Nephron progenitor cell (in vitro differentiated cells): Measurements from ENCODE around the gene ZNF71.
"Not testable (repeated sequence)": the region's sequence is repeated elsewhere in the genome, so short reads cannot be mapped to it uniquely, and the experiment has no call there.

Source experiments
- DNase-seq: peaks from one replicate; pipeline ENCODE4 v3.0.0; 2021
- H3K27ac Mint-ChIP-seq: 2 replicates; pipeline ENCODE4 v1.8.0; 2021; ENCODE audit warnings: mild to moderate bottlenecking, moderate library complexity, mixed read lengths
- H3K27me3 Mint-ChIP-seq: 2 replicates; pipeline ENCODE4 v1.8.0; 2021; ENCODE audit warnings: mild to moderate bottlenecking, low read depth, mixed read lengths; ENCODE audit not compliant: poor library complexity
- H3K36me3 Mint-ChIP-seq: 2 replicates; pipeline ENCODE4 v1.8.0; 2021; ENCODE audit warnings: low read depth, mixed read lengths
- H3K4me1 Mint-ChIP-seq: 2 replicates; pipeline ENCODE4 v1.8.0; 2021; ENCODE audit warnings: mixed read lengths
- H3K4me3 Mint-ChIP-seq: 2 replicates; pipeline ENCODE4 v1.8.0; 2021; ENCODE audit warnings: mild to moderate bottlenecking, moderate library complexity, mixed read lengths
- H3K9me3 Mint-ChIP-seq: 2 replicates; pipeline ENCODE4 v1.8.0; 2021; ENCODE audit warnings: mild to moderate bottlenecking, moderate library complexity, mixed read lengths
- CTCF ChIP-seq: fragments of 200-600 bp; sonication (generic); IDR thresholded peaks from 2 replicates; pipeline ENCODE4 v1.5.0; 2021; ENCODE audit warnings: antibody characterized with exemption

Gene ZNF71

DNA sequence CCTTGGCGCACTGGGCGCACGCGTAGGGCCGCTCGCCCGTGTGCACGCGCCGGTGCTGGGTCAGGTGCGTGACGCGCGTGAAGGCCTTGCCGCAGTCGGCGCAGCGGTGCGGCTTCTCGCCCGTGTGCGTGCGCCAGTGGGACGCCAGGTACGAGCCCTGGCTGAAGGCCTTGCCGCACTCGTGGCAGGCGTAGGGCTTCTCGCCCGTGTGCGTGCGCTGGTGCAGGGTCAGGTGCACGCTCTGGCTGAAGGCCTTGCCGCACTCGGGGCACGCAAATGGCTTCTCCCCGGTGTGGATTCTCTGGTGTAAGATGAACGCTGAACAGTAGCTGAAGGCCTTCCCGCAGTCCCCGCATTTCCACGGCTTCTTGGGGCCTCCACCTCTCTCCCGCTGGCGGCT is 69.4 kb downstream of the ZNF71 start:
- Mint-ChIP-seq H3K4me1 (no peaks in the 10 kb centered on the region), H3K4me3 (no peak overlapping the region), H3K27ac (no peak overlapping the region), H3K27me3 (no peaks in the 10 kb centered on the region), H3K9me3 (peaks cover 92% of the 10 kb centered on the region), H3K36me3 (no peaks in the 10 kb centered on the region)
- no peak for DNase-seq
- no peak for TF ChIP-seq CTCF

- Mint-ChIP-seq H3K27ac (no peak overlapping the region), H3K36me3 (no peaks in the 10 kb centered on the region), H3K4me3 (no peak overlapping the region), H3K27me3 (no peaks in the 10 kb centered on the region), H3K4me1 (no peaks in the 10 kb centered on the region), H3K9me3 (peaks cover 85% of the 10 kb centered on the region)
- TF ChIP-seq CTCF = no peak
- no peak for DNase-seq
Observed at GRCh38 chr19:56667311-56667870, 72.3 kb downstream of the ZNF71 start.

GRCh38 chr19:56668676-56669075 is 73.6 kb downstream of the ZNF71 start:
- no peaks in the 10 kb centered on the region for H3K4me1 Mint-ChIP-seq
- no peaks in the 10 kb centered on the region for H3K27me3 Mint-ChIP-seq
- peaks cover 85% of the 10 kb centered on the region for H3K9me3 Mint-ChIP-seq
- TF ChIP-seq CTCF = no peak
- no peak overlapping the region for H3K4me3 Mint-ChIP-seq
- no peaks in the 10 kb centered on the region for H3K36me3 Mint-ChIP-seq
- DNase-seq = no peak
- no peak overlapping the region for H3K27ac Mint-ChIP-seq

DNA sequence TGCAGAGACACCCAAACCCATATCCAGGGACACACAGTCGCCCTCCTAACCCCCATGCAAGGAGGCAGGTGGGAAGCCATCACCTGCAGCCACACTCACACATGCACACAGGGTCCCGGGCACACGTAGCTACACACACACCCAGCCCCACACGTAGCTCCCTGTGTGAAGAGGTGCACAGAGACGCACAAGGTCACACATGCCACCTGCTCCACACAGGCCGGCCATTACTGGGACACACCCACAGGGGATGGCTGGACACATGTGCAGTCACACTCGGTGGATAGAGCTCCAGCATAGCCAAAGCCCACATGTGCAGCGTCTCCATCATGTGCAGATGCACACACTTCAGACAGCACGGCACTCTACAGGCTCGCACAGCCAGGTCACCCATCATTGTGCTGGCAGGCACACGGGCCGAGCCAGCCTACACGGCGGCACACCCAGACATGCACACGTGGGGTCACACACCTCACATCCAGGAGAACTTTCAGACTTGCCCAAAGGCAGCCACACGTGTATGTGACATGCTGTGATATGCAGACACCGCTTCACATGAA is 75.4 kb downstream of the ZNF71 start:
- DNase-seq = no peak
- no peak overlapping the region for H3K4me3 Mint-ChIP-seq
- no peak for TF ChIP-seq CTCF
- no peaks in the 10 kb centered on the region for H3K4me1 Mint-ChIP-seq
- H3K27ac Mint-ChIP-seq = no peak overlapping the region
- no peaks in the 10 kb centered on the region for H3K36me3 Mint-ChIP-seq
- H3K9me3 Mint-ChIP-seq = peaks cover 87% of the 10 kb centered on the region
- H3K27me3 Mint-ChIP-seq = no peaks in the 10 kb centered on the region

DNA sequence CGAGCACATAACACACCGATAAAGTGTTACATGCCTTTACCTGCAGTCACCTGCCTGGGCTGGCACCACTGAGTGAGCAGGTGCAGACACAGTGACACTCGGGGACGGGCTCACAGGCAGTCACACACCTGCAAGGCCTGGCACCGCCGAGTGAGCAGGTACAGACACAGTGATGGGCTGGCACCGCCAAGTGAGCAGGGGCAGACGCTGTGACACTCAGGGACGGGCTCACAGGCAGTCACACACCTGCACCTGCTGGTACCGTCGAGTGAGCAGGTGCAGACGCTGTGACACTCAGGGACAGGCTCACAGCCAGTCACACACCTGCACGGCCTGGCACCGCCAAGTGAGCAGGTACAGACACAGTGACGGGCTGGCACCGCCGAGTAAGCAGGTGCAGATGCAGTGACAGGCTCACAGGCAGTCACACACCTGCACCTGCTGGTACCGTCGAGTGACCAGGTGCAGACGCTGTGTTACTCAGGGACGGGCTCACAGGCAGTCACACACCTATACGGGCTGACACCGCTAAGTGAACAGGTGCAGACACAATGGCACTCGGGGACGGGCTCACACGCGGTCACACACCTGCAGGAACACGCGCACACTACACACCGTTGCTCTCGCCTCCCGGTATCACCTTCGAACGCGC is 76.0 kb downstream of the ZNF71 start:
- no peak for DNase-seq
- no peaks in the 10 kb centered on the region for H3K36me3 Mint-ChIP-seq
- TF ChIP-seq CTCF = no peak

DNA sequence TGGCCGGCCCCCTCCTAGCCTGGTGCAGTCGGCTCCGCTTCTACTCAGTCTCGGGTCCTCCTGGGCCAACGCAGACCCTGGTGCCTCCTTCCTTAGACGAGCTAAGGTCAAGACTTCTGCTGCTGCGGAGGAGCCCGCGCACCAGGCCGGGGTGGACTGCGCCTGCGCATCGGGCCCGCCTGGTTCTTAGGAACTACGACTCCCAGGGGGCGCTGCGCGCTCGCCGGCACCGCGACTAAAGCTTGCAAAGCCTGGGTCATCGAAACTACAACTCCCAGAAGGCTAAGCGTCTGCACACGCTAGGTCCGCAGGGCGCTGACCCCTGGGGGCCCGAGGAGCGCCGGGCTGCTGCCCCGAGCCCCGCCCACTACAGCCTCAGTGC is 76.5 kb downstream of the ZNF71 start, which contains the start of gene ZNF835:
TSS of gene ZNF835 (minus strand) at position 145 of the 382 bp plus-strand sequence. CDS start 6,559 bp downstream, outside the sequence.
- no peak for TF ChIP-seq CTCF
- no peaks in the 10 kb centered on the region for H3K36me3 Mint-ChIP-seq
- no peaks in the 10 kb centered on the region for H3K4me1 Mint-ChIP-seq
- H3K27ac Mint-ChIP-seq = no peak within 1 kb of the TSS
- no peaks in the 10 kb centered on the region for H3K27me3 Mint-ChIP-seq
- no peak for DNase-seq
- no peak within 1 kb of the TSS for H3K4me3 Mint-ChIP-seq
- H3K9me3 Mint-ChIP-seq = peaks cover 87% of the 10 kb centered on the region

More for the DNA sequence above, 76.0 kb downstream of the ZNF71 start:
- Mint-ChIP-seq H3K4me3 (no peak overlapping the region), H3K9me3 (peaks cover 87% of the 10 kb centered on the region), H3K27me3 (no peaks in the 10 kb centered on the region), H3K4me1 (no peaks in the 10 kb centered on the region), H3K27ac (no peak overlapping the region)

- H3K4me1 Mint-ChIP-seq, H3K36me3 Mint-ChIP-seq, DNase-seq, H3K4me3 Mint-ChIP-seq, H3K27me3 Mint-ChIP-seq, H3K27ac Mint-ChIP-seq: not testable (repeated sequence)
- H3K9me3 Mint-ChIP-seq = peaks cover 86% of the 10 kb centered on the region
Observed at GRCh38 chr19:56672610-56673009, 77.5 kb downstream of the ZNF71 start.
